Choroid plexus epithelial cell (primary cell): Measurements from ENCODE around the gene NXF1.
A peak's percentile ranks its signal among the peaks of the same experiment; 100 is the strongest.
"Not testable (repeated sequence)": the region's sequence is repeated elsewhere in the genome, so short reads cannot be mapped to it uniquely, and the experiment has no call there.

Experiments
- DNase-seq: peaks from one replicate; pipeline ENCODE4 v3.0.0-alpha.2; 2010; ENCODE audit warnings: low read depth
- H3K4me3 ChIP-seq: 2 replicates; pipeline ENCODE4 v1.5.1; 2011; ENCODE audit warnings: low read depth, mild to moderate bottlenecking, control low read depth, low read length, moderate library complexity
- CTCF ChIP-seq: conservative IDR thresholded peaks from 2 replicates; pipeline ENCODE4 v1.5.1; 2011; ENCODE audit warnings: low read depth, mild to moderate bottlenecking, control low read depth, inconsistent platforms, low read length, moderate library complexity

Gene NXF1

GRCh38 chr11:62850911-62851806, 45.9 kb upstream of the NXF1 start:
- H3K4me3 ChIP-seq = no peak overlapping the region
- no peak for TF ChIP-seq CTCF
- no peak for DNase-seq

GRCh38 chr11:62847767-62848314, 42.6 kb upstream of the NXF1 start:
- no peak for DNase-seq
- TF ChIP-seq CTCF = no peak
- no peak overlapping the region for H3K4me3 ChIP-seq

- TF ChIP-seq CTCF = no peak
- DNase-seq = no peak
- no peak overlapping the region for H3K4me3 ChIP-seq
Observed at GRCh38 chr11:62846177-62846576, 40.9 kb upstream of the NXF1 start.

GRCh38 chr11:62844154-62844553, 38.9 kb upstream of the NXF1 start:
- no peak for DNase-seq
- TF ChIP-seq CTCF = no peak
- no peak overlapping the region for H3K4me3 ChIP-seq

- H3K4me3 ChIP-seq = no peak overlapping the region
- no peak for TF ChIP-seq CTCF
- DNase-seq = no peak
Observed at GRCh38 chr11:62843466-62843865, 38.2 kb upstream of the NXF1 start.

- not testable (repeated sequence) for DNase-seq, H3K4me3 ChIP-seq
Observed at GRCh38 chr11:62842891-62843290, 37.7 kb upstream of the NXF1 start.

GRCh38 chr11:62842171-62842741, 37.0 kb upstream of the NXF1 start:
- TF ChIP-seq CTCF = no peak
- peak overlapping the region; percentile 57 for H3K4me3 ChIP-seq
- DNase-seq = peak; percentile 29
